Body of pancreas (tissue), 4 donors: Measurements from ENCODE around the gene CARS2. TPM values are rescaled to one million over a fixed set of nuclear protein-coding genes. Genes with fewer than 3 reads are reported as not detected.

Source experiments
- ATAC-seq: fragments of 150-250 bp; one replicate; pipeline ENCODE4 v1.9.1; 2016
- DNase-seq, 4 donors: peaks; one replicate each; pipeline ENCODE4 v3.0.0-alpha.2; 2019
- H3K27ac ChIP-seq, 4 donors: fragments of 200-600 bp; sonication (generic); 1 replicate in 3 of 4; 2 replicates in 1 of 4; pipeline versions ENCODE4 v1.5.1 to v1.6.1; 2016 to 2019; ENCODE audit warnings: mild to moderate bottlenecking in 1 of 4, mixed read lengths in 1 of 4, moderate library complexity in 1 of 4
- H3K27me3 ChIP-seq, 2 donors: fragments of 200-600 bp; sonication (generic); one replicate each; pipeline ENCODE4 v1.6.0; 2016; ENCODE audit warnings: mild to moderate bottlenecking in 1 of 2
- H3K36me3 ChIP-seq, 2 donors: fragments of 200-600 bp; sonication (generic); replicated peaks in 1 of 2; 2 replicates each; pipeline ENCODE4 v1.5.1; 2016; ENCODE audit warnings: low read depth in 2 of 2; ENCODE audit not compliant: insufficient read depth in 1 of 2
- H3K4me1 ChIP-seq: fragments of 200-600 bp; sonication (generic); one replicate; pipeline ENCODE4 v1.6.0; 2016
- H3K4me3 ChIP-seq, 2 donors: fragments of 200-600 bp; sonication (generic); 1 replicate in 1 of 2; 2 replicates in 1 of 2; pipeline ENCODE4 v1.5.1; 2016 to 2019
- H3K9me3 ChIP-seq, 3 donors: fragments of 200-600 bp; sonication (generic); 1 replicate in 2 of 3; 2 replicates in 1 of 3; pipeline ENCODE4 v1.5.1; 2016
- POLR2A ChIP-seq, 3 donors: fragments of 450-650 bp; IDR thresholded peaks; one replicate each; pipeline ENCODE4 v1.6.1; 2016; ENCODE audit warnings: antibody characterized with exemption in 3 of 3, mild to moderate bottlenecking in 2 of 3
- WGBS, 2 donors: methylation state at CpG; one replicate each; pipeline ENCODE4 v1.1.5; 2017; 5-methylcytosine and 5-hydroxymethylcytosine counted together
- intact Hi-C: fragments of 100-400 bp; cut with DNase I; formaldehyde crosslinking; loops from one replicate; pipeline ENCODE4 v1.15.1; 2023
- total RNA-seq, 2 donors: library from RNA; depleted of rRNA; stranded (reverse); fragments of >200 nt; gene quantifications; one replicate each; pipeline ENCODE4 v1.1.0, GENCODE V29; 2016
- TF ChIP-seq, protein P1 (sequence below), 7 experiments: fragments of 450-650 bp in 4 of 7; fragments of 200-600 bp in 3 of 7; sonication (generic) in 3 of 7; IDR thresholded peaks; one replicate each; pipeline ENCODE4 v1.5.1; 2016 to 2019; ENCODE audit warnings: antibody characterized with exemption in 7 of 7

The CARS2 gene
- total RNA-seq, 2 donors from 2014 or later: 30.1 to 43.5 TPM

GRCh38 chr13:110651726-110652230, 54.1 kb downstream of the CARS2 start:
- WGBS, 2 donors: 91 to 94% methylated on average over 9 to 16 of the region's 16 CpGs
- H3K27ac ChIP-seq: no peak overlapping the region
- H3K4me1 ChIP-seq: no peaks in the 10 kb centered on the region
- ATAC-seq (no peak), DNase-seq (peak in 1 of 4 donors; percentile 2)
- H3K9me3 ChIP-seq: no peaks in the 10 kb centered on the region
- H3K36me3 ChIP-seq: peaks cover 0 to 3% of the 10 kb centered on the region in 2 donors
- intact Hi-C loops: no loop called here
- no peaks in the 10 kb centered on the region for H3K27me3 ChIP-seq
- TF ChIP-seq, protein P1, sequence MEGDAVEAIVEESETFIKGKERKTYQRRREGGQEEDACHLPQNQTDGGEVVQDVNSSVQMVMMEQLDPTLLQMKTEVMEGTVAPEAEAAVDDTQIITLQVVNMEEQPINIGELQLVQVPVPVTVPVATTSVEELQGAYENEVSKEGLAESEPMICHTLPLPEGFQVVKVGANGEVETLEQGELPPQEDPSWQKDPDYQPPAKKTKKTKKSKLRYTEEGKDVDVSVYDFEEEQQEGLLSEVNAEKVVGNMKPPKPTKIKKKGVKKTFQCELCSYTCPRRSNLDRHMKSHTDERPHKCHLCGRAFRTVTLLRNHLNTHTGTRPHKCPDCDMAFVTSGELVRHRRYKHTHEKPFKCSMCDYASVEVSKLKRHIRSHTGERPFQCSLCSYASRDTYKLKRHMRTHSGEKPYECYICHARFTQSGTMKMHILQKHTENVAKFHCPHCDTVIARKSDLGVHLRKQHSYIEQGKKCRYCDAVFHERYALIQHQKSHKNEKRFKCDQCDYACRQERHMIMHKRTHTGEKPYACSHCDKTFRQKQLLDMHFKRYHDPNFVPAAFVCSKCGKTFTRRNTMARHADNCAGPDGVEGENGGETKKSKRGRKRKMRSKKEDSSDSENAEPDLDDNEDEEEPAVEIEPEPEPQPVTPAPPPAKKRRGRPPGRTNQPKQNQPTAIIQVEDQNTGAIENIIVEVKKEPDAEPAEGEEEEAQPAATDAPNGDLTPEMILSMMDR (IDR thresholded peaks at IDR 0.05): no peak
- TF ChIP-seq POLR2A (IDR thresholded peaks at IDR 0.05): no peak
- H3K4me3 ChIP-seq: no peak overlapping the region

DNA sequence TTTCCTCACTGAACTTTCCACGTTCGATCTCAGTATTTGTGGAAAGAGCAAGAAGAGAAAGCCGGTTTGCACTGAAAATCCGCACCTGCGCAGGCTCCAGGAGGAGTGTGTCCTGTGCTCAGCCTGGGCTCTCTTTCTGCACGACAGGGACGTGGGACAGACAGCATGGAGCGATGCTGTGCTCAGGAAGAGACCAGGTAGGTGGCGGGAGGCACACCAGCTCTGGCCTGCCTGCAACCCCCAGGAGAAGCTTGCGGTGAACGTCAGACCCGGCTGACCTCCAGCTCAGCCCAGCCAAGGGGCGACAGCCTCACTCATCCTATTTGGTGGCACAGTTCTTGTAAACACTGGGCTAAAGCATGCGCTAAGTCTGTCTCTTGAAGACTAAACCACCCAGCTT, 54.6 kb downstream of the CARS2 start:
- Histone ChIP-seq H3K27me3 (no peaks in the 10 kb centered on the region), H3K9me3 (no peaks in the 10 kb centered on the region), H3K4me3 (no peak overlapping the region), H3K27ac (no peak overlapping the region), H3K36me3 (peaks cover 0 to 3% of the 10 kb centered on the region in 2 donors), H3K4me1 (no peaks in the 10 kb centered on the region)
- 86 to 87% methylated on average over 14 of the region's 14 CpGs for WGBS, 2 donors
- ATAC-seq (no peak), DNase-seq (peak in 1 of 4 donors; percentile 2)
- intact Hi-C loops: no loop called here
- TF ChIP-seq, protein P1 (IDR thresholded peaks at IDR 0.05): no peak
- no peak for TF ChIP-seq POLR2A (IDR thresholded peaks at IDR 0.05)

DNA sequence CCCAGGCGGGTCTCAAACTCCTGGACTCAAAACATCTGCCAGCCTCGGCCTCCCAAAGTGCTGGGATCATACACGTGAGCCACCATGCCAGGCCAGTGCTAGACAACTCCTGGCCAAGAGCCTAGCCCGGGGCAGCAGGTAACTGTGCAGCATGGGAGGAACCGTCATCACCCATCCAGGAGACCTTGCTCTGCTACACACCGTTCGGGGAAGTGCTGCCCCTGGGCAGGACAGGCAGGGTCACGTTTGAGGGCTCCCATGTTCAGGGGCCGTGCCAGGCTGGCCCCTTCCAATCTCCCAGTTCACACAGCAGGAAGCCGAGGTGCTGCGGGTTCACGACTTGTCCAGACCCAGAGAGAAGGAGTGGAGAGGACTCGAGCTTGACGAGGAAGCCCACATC, 55.5 kb downstream of the CARS2 start:
- 87% methylated on average over 11 of the region's 14 CpGs; no CpG with 5 or more reads in 1 of the 2 donors for WGBS, 2 donors
- intact Hi-C loops: no loop called here
- peak in 1 of 4 donors; percentile 3 for DNase-seq

DNA sequence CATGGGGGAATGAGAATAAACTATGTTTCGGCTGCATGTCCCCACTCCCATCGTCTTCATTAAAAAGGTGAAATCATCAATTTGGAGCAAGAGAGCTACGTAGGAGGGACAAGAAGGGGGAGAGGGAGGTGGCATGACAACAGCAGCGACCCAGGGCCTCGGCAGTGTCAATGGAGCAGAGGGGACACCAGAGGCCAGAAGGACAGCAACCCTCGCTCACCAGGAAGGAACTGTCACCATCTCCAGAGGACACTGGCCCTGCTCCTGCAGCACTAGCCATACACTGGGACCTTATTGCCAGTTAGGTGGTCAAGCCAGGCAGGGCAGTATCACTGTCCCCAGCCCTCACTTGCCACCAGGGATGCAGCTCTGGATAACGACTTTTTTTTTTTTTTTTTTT, 56.4 kb downstream of the CARS2 start:
- ATAC-seq (no peak), DNase-seq (peak in 1 of 4 donors; percentile 2)
- intact Hi-C loops: no loop called here
- Histone ChIP-seq H3K9me3 (no peaks in the 10 kb centered on the region), H3K4me1 (peaks cover 7% of the 10 kb centered on the region), H3K4me3 (no peak overlapping the region), H3K36me3 (peaks cover 0 to 3% of the 10 kb centered on the region in 2 donors), H3K27me3 (no peaks in the 10 kb centered on the region), H3K27ac (no peak overlapping the region)
- no peak for TF ChIP-seq POLR2A (IDR thresholded peaks at IDR 0.05)
- TF ChIP-seq, protein P1 (IDR thresholded peaks at IDR 0.05): no peak
- 80 to 87% methylated on average over 7 of the region's 7 CpGs for WGBS, 2 donors

More for the DNA sequence above, 55.5 kb downstream of the CARS2 start:
- H3K27ac ChIP-seq: no peak overlapping the region
- H3K4me1 ChIP-seq: no peaks in the 10 kb centered on the region
- no peaks in the 10 kb centered on the region for H3K9me3 ChIP-seq
- peaks cover 0 to 3% of the 10 kb centered on the region in 2 donors for H3K36me3 ChIP-seq
- ATAC-seq: no peak
- no peak overlapping the region for H3K4me3 ChIP-seq
- no peak for TF ChIP-seq POLR2A (IDR thresholded peaks at IDR 0.05)
- TF ChIP-seq, protein P1 (IDR thresholded peaks at IDR 0.05): no peak
- no peaks in the 10 kb centered on the region for H3K27me3 ChIP-seq

GRCh38 chr13:110648848-110649421, 57.0 kb downstream of the CARS2 start:
- Histone ChIP-seq H3K36me3 (peaks cover 0 to 3% of the 10 kb centered on the region in 2 donors), H3K4me3 (no peak overlapping the region), H3K4me1 (peaks cover 8% of the 10 kb centered on the region), H3K27me3 (no peaks in the 10 kb centered on the region), H3K9me3 (no peaks in the 10 kb centered on the region), H3K27ac (no peak overlapping the region)
- ATAC-seq (no peak), DNase-seq (no peak)
- 92% methylated on average over 29 to 31 of the region's 35 CpGs for WGBS, 2 donors
- intact Hi-C loops: no loop called here
- TF ChIP-seq, protein P1 (IDR thresholded peaks at IDR 0.05): no peak
- TF ChIP-seq POLR2A (IDR thresholded peaks at IDR 0.05): no peak
